B cell (primary cell): Measurements from ENCODE around the gene PYROXD2.

ENCODE experiments used
- CTCF ChIP-seq: fragments of 200-600 bp; IDR thresholded peaks from one replicate; pipeline ENCODE4 v1.8.0; 2022; ENCODE audit warnings: antibody characterized with exemption, mild to moderate bottlenecking
- EZH2 ChIP-seq: IDR thresholded peaks from 2 replicates; pipeline ENCODE4 v1.6.1; 2012; ENCODE audit warnings: borderline replicate concordance, low read depth, mild to moderate bottlenecking, moderate library complexity, low read length; ENCODE audit not compliant: insufficient read depth, poor library complexity, severe bottlenecking

- no peak for TF ChIP-seq CTCF
- no peak for TF ChIP-seq EZH2
Measured at GRCh38 chr10:98449287-98449686, 34.3 kb upstream of the PYROXD2 start.
